T-helper 2 cell treated with Interferon-gamma antibody and Interleukin-4, amounts not matched to agents 100 ng/mL and 5 ng/mL, for 36 hours (primary cell): ENCODE measurements around the gene TSPAN15. TPM values are rescaled to one million over a fixed set of nuclear protein-coding genes. Genes with fewer than 3 reads are reported as not detected.
"Not testable (repeated sequence)": the region's sequence is repeated elsewhere in the genome, so short reads cannot be mapped to it uniquely, and the experiment has no call there.

Experiments
- intact Hi-C: fragments of 100-400 bp; cut with micrococcal nuclease; formaldehyde crosslinking; loops from one replicate; pipeline ENCODE4 v1.15.1; 2023
- total RNA-seq: library from RNA; stranded (reverse); gene quantifications from 2 replicates; pipeline ENCODE4 v1.2.3, GENCODE V29; 2022

TSPAN15 gene
- total RNA-seq, 1 donor from 2014 or later, result 1.0 TPM

DNA sequence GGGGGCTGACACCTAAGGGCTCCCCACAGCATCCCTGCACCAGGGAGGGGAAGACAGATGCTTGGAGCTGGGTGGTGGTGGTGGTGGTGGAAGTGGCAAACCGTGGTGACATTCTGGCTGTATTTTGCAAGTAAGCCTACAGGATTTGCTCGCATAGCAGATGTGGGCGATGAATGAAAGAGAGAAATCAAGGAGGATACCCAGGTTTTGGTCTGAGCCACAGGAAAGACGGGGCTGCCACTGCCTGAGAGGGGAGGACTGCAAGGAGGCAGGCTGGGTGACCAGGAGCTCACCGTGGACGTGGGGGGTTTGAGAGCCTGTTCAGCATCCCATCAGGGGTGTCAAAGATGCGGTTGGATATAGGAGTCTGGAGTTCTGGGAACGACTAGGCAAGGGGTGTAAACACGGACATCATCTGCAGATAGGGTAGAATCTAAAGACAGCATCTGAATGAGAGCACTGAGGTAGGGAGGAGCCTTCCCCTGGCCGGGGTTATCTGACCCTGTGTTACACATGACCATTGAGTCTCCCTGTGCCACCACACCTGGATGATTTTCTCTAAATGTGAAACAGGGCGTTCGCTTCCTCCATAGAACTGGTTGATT lies 49.7 kb downstream of the TSPAN15 start:
- intact Hi-C loops, result no loop called here

GRCh38 chr10:69501657-69502056 lies 50.4 kb downstream of the TSPAN15 start:
- intact Hi-C loops, result no loop called here

GRCh38 chr10:69502589-69502988 lies 51.3 kb downstream of the TSPAN15 start:
- intact Hi-C loops, result no loop called here

GRCh38 chr10:69503001-69503895 lies 52.0 kb downstream of the TSPAN15 start:
- intact Hi-C loops, result no loop called here

DNA sequence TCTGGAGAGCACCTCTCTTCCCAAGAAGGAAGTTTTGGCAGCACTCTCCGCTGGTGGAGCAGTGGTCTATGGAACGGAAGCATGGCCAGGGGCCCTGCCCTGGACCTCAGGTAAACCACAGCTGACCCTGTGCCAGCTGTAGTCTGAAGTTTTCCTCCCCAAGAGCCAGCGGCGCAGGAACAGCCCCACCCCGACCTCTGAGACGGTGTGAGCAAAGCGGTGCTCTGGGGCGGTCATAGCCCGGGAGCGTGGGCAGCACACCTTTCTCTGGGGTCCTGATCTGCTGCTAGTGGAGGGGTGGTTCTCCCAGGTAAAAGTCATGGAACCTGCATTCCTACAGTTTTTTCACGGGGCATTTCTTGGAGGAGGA lies 52.6 kb downstream of the TSPAN15 start:
- intact Hi-C loops, result no loop called here

DNA sequence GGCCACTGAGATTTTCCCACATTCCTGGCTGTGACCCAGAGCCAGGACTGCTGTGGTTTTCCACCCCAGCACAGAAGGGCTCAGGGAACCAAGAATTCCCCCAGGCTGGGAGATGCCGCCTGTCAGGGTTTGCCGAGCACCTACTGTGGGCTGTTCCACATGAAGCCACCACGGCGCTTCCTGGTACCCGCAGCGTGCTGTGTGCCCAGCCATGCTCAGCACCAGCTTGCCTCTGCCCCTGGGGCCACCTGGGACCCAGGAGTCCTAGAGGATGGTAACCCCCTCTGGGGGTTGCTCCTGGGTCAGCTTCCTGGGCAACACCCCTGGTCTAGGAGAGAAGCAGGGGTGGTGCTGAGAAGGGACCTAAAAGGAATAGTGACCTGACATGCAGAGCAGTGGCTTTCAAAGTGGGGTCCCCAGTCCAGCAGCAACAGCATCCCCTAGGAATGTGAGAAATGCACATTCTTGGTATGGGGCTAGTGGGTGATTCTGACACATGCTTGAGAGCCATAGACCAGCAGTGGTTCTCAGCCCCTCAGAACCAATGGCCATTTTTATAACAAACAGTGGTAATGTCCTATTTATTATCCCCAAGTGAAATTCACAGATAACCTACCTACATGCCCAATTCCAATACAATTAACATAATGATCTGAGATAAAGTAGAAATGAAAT lies 53.4 kb downstream of the TSPAN15 start:
- intact Hi-C loops, result no loop called here

GRCh38 chr10:69505636-69506318 lies 54.5 kb downstream of the TSPAN15 start:
- intact Hi-C loops, result no loop called here

DNA sequence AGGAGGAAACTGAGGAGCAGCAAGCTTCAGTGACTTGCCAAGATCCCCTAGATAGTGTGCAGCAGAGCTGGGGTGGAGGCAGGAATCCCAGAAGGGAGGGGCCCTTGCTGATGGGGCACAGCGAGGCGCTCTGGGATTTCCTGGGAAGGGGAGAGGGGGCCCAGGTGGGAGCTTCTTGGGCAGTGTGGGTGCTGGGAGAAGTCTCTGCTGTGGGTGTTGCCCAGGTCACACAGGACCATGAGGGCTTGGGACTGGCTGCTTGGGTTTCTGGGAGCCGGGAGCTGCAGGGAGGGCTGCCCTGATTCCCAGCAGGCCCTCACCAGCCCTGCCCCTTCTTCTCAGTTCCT lies 55.2 kb downstream of the TSPAN15 start:
- intact Hi-C loops, result no loop called here

DNA sequence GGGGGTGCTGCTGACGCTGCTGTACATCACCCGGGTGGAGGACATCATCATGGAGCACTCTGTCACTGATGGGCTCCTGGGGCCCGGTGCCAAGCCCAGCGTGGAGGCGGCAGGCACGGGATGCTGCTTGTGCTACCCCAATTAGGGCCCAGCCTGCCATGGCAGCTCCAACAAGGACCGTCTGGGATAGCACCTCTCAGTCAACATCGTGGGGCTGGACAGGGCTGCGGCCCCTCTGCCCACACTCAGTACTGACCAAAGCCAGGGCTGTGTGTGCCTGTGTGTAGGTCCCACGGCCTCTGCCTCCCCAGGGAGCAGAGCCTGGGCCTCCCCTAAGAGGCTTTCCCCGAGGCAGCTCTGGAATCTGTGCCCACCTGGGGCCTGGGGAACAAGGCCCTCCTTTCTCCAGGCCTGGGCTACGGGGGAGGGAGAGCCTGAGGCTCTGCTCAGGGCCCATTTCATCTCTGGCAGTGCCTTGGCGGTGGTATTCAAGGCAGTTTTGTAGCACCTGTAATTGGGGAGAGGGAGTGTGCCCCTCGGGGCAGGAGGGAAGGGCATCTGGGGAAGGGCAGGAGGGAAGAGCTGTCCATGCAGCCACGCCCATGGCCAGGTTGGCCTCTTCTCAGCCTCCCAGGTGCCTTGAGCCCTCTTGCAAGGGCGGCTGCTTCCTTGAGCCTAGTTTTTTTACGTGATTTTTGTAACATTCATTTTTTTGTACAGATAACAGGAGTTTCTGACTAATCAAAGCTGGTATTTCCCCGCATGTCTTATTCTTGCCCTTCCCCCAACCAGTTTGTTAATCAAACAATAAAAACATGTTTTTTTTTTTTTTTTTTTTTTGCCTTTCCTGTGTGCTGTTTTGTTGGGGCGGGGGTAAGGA lies 55.8 kb downstream of the TSPAN15 start:
- intact Hi-C loops, result loop anchor here (1.0 kb wide), 1 partner anchor 99 kb away; no protein-coding TSS in a partner anchor

DNA sequence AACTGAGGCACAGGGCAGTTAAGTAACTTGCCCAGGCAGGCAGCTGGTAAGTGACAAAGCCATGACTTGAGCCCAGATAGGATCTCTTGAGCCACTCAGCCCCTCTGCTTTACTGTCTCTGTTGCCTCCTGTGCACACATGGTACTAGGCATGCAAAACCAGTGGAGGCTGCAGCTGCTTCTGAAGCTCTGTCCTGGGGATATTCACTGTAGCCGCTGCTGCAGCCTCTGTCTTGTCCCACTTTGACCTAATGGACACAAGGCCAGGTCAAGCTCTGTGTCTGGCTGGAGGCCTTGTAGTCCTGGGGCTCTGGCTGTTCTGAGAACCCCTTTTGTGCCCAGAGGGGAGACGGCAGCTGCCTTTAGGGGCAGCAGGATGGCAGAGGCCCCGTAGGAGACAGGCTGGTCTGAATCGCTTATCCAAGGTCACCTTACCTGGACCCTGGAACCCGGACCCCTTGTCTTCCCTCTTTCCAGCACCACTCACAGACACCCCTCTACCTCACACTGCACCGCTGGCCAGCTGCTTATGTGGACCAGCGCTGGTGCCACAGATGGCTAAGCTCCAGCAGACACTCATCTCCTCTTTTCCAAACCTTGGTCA lies 57.6 kb downstream of the TSPAN15 start:
- intact Hi-C loops, result loop anchor here (1.0 to 2.0 kb wide), 2 partner anchors 82 to 272 kb away; no protein-coding TSS in a partner anchor

DNA sequence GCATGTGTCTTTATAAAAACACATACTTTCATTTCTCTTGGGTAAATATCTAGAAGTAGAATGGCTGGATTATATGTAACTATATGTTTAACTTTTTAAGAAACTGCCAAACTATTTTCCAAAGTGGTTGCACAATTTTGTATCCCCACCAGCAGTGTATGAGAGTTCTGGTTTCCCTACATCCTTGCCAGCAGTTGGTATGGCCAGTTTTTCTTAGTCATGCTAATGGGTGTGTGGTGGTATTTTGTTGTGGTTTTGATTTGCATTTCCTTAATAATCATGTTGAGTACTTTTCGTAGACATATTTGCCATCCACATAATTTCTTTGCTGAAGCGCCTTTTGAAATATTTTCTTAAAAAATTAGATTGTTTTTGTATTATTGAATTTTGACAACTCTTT lies 61.6 kb downstream of the TSPAN15 start:
- intact Hi-C loops, result loop anchor here (10.0 kb wide), 1 partner anchor 272 kb away; no protein-coding TSS in a partner anchor

- intact Hi-C loops, result loop anchor here (2.0 to 10.0 kb wide), 3 partner anchors 117 to 271 kb away; partner anchors contain the start of gene FAM241B
Observed at GRCh38 chr10:69513617-69514016, 62.4 kb downstream of the TSPAN15 start.

- intact Hi-C loops, result loop anchor here (1.0 to 10.0 kb wide), 4 partner anchors 115 to 269 kb away; partner anchors contain the start of gene FAM241B
Observed at GRCh38 chr10:69515699-69516259, 64.5 kb downstream of the TSPAN15 start.

DNA sequence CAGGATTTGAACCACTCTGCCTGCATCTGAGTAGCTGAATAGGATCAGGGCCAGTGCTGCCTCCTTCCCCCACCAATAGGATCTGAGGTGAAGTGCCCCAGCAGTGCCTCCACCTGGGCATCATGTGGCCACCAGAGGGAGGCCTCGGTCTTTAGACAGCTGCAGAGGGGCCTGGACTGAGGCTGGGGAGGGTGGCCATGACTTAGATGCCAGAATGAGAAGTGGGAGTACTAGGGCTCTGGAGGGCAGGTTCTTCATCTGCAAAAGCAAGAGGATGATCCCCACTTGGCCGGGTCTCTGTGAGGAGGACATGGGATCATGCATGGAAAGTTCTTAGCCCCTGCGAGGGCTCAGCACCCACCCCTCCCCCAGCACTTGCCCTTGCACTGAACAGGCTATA lies 65.1 kb downstream of the TSPAN15 start:
- intact Hi-C loops, result loop anchor here (10.0 kb wide), 1 partner anchor 268 kb away; no protein-coding TSS in a partner anchor

DNA sequence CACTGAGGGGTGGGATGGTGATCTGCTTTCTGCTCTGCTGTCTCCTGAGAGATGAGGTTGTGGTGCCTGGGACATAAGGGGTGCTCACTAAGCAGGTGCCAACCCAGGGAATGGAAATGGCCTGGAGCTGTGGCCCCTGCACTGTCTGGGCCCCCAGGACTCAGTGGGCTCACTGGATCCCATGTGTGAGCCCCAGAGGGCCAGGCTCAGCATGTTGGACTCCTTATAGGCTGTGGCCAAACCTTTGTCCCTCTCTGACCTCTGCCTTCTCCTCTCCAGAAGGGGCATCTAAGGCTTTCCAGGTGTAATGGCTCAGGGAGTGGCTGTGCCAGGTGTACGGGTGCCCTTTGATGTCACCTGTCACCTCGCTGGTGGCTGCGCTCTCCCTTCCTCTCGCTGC lies 65.5 kb downstream of the TSPAN15 start:
- intact Hi-C loops, result loop anchor here (10.0 kb wide), 1 partner anchor 268 kb away; no protein-coding TSS in a partner anchor

DNA sequence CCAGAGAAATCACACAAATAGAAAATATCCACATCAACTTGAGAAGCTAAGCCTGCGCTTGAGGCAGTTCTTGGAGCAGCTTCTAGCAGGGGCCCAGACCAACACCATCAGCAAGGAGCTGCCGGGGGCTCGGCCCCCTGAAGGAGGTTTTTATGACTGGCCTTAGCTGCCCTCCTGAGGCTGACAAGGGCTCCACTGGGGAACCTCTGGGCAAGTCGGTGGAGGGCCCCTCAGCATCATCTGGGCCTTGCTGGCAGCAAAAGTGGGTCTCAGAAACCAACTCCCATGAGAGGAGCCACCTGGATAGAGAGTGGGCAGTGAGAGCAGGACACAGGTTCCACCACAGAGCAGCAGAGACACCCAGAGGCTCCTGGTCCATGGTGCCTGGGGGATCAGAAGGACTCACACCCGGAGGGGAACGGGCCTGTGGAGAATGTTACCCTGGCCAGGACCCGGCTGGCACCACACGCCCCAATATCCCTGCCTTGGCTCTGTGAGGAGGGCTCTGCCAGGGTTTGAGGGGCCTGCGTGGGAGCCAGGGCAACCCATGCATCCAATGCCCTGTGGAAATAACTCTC lies 66.1 kb downstream of the TSPAN15 start:
- intact Hi-C loops, result loop anchor here (10.0 kb wide), 1 partner anchor 267 kb away; no protein-coding TSS in a partner anchor

GRCh38 chr10:69527961-69528360 lies 76.7 kb downstream of the TSPAN15 start:
- intact Hi-C loops, result no loop called here

GRCh38 chr10:69533658-69534057 lies 82.4 kb downstream of the TSPAN15 start:
- intact Hi-C loops, result no loop called here

GRCh38 chr10:69536521-69536920 lies 85.3 kb downstream of the TSPAN15 start:
- intact Hi-C loops, result not testable (repeated sequence)
